Heart right ventricle (tissue), 16 donors: ENCODE data around the gene MYLK. TPM values are rescaled to one million over a fixed set of nuclear protein-coding genes. Genes with fewer than 3 reads are reported as not detected.
"Not testable (repeated sequence)": the region's sequence is repeated elsewhere in the genome, so short reads cannot be mapped to it uniquely, and the experiment has no call there.

Source experiments
- ATAC-seq, 8 donors: fragments of 200-7000 bp; cut with Tn5 transposase; one replicate each; pipeline ENCODE4 v1.9.1; 2020; ENCODE audit warnings: mild to moderate bottlenecking in 8 of 8, moderate library complexity in 8 of 8, moderate number of reproducible peaks in 1 of 8
- DNase-seq, 2 donors: peaks; one replicate each; pipeline ENCODE4 v3.0.0-alpha.2; 2020
- H3K27ac ChIP-seq, 10 donors: fragments of 200-600 bp; sonication (generic) in 2 of 10; one replicate each; pipeline versions ENCODE4 v1.5.0 to v1.8.0; 2020 to 2022; ENCODE audit warnings: mild to moderate bottlenecking in 3 of 10
- H3K27me3 ChIP-seq, 7 donors: fragments of 200-600 bp; one replicate each; pipeline ENCODE4 v1.8.0; 2021 to 2022; ENCODE audit warnings: mild to moderate bottlenecking in 2 of 7
- H3K36me3 ChIP-seq, 9 donors: fragments of 200-600 bp; sonication (generic) in 1 of 9; one replicate each; pipeline versions ENCODE4 v1.5.0 to v1.8.0; 2020 to 2022; ENCODE audit warnings: mild to moderate bottlenecking in 2 of 9
- H3K4me1 ChIP-seq, 9 donors: fragments of 200-600 bp; sonication (generic) in 1 of 9; one replicate each; pipeline versions ENCODE4 v1.5.0 to v1.8.0; 2020 to 2022; ENCODE audit warnings: mild to moderate bottlenecking in 4 of 9
- H3K4me3 ChIP-seq, 10 donors: fragments of 200-600 bp; sonication (generic) in 2 of 10; one replicate each; pipeline versions ENCODE4 v1.5.0 to v1.8.0; 2020 to 2022; ENCODE audit warnings: mild to moderate bottlenecking in 7 of 10, moderate library complexity in 2 of 10
- H3K9me3 ChIP-seq, 11 donors: fragments of 200-600 bp in 10 of 11; sonication (generic) in 2 of 11; one replicate each; pipeline versions ENCODE4 v1.5.0 to v1.8.0; 2013 to 2022; ENCODE audit warnings: mild to moderate bottlenecking in 2 of 11, control low read depth in 1 of 11, moderate library complexity in 1 of 11
- WGBS, 2 donors: extraction: QIAGEN DNeasy Blood & Tissue Kit; methylation state at CpG; one replicate each; pipeline ENCODE4 v1.1.7; 2013; ENCODE audit warnings: inconsistent platforms in 1 of 2; 5-methylcytosine and 5-hydroxymethylcytosine counted together
- intact Hi-C, 10 donors: fragments of 100-400 bp; cut with DNase I; formaldehyde crosslinking; loops; one replicate each; pipeline versions ENCODE4 v1.11.1 to v1.14.2; 2022
- polyA plus RNA-seq, 2 donors: library from polyadenylated mRNA; stranded (reverse); fragments of 200-250 nt; gene quantifications; one replicate each; pipeline ENCODE4 v1.2.3, GENCODE V29; 2013
- total RNA-seq, 10 donors: library from RNA; stranded (reverse); fragmentation: NEBNext Ultra II Directional in 3 of 10; extraction: Animal tissue kit (Norgen Biotek cat#: 25700) in 3 of 10; gene quantifications; one replicate each; pipeline versions ENCODE4 v1.2.1 to v1.2.4, GENCODE V29; 2021 to 2023
- TF ChIP-seq, protein P1 (sequence below), 9 donors: fragments of 200-600 bp; sonication (generic) in 2 of 9; IDR thresholded peaks; one replicate each; pipeline versions ENCODE4 v1.5.0 to v1.8.0; 2021 to 2022; ENCODE audit warnings: antibody characterized with exemption in 9 of 9, mild to moderate bottlenecking in 5 of 9, moderate library complexity in 1 of 9
- donor health status: Arrhythmogenic right ventricular cardiomyopathy.
- donor health status: ischemic (EF 13 %, LVEDD 7.1; RV severe dilation, severe dysfunction).
- donor health status: healthy with polysubstance abuse.
- donor health status: DM: no; HTN: yes; CAD: no.
- donor health status: DM: no; HTN: no; CAD: no.
- donor health status: ischemic (EF 25% LVEDD 6.9; RV normal size, moderate dysfunction).
- donor health status: ischemic (EF 25% LVEDD 5.7; RV mildly dilated, moderate dysfunction).
- donor health status: healthy.
- donor health status: DM: yes; HTN: yes; CAD: no.
- donor health status: Ischemic cardiomyopathy.
- donor health status: ischemic (EF 35%, LVEDD 5.7; RV mildly dilated, moderate dysfunction).
- donor health status: nonischemic (EF 11% LVEDD 7.7; RV severe dilation, severe dysfunction).
- donor health status: DM: yes; HTN: yes; CAD: no.
- donor health status: PGD.
- donor health status: ischemic (EF 29% LVEDD 5.4; RV normal size, mild dysfunction).
- donor health status: nonischemic (EF 23%, LVEDD 6.1; RV moderate dilation, normal function).

The MYLK gene
- total and polyA plus RNA-seq, 12 donors = 5.6 to 20.6 (median 11.6) TPM

DNA sequence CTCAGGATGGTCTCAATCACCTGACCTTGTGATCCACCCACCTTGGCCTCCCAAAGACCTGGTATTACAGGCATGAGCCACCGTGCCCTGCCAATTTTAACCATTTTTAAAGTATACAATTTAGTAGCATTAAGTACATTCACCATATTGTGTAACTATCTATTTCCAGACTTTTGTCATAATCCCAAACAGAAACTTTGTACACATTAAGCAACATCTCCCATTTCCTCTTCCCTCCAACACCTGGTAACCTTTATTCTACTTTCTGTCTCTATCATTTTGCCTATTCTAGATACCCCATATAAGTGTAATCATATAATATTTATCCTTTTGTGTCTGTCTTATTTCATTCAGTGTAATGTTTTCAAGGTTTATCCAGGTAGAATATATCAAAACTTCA is 8.9 kb upstream of the MYLK start:
- ATAC-seq = no peak
- intact Hi-C loops = no loop called here
- TF ChIP-seq, protein P1, sequence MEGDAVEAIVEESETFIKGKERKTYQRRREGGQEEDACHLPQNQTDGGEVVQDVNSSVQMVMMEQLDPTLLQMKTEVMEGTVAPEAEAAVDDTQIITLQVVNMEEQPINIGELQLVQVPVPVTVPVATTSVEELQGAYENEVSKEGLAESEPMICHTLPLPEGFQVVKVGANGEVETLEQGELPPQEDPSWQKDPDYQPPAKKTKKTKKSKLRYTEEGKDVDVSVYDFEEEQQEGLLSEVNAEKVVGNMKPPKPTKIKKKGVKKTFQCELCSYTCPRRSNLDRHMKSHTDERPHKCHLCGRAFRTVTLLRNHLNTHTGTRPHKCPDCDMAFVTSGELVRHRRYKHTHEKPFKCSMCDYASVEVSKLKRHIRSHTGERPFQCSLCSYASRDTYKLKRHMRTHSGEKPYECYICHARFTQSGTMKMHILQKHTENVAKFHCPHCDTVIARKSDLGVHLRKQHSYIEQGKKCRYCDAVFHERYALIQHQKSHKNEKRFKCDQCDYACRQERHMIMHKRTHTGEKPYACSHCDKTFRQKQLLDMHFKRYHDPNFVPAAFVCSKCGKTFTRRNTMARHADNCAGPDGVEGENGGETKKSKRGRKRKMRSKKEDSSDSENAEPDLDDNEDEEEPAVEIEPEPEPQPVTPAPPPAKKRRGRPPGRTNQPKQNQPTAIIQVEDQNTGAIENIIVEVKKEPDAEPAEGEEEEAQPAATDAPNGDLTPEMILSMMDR (IDR thresholded peaks at IDR 0.05) = no peak
- Histone ChIP-seq H3K4me1 (no peaks in the 10 kb centered on the region), H3K4me3 (no peak overlapping the region), H3K9me3 (peaks cover 0 to 32% (median 5%) of the 10 kb centered on the region in 11 donors), H3K27me3 (no peaks in the 10 kb centered on the region), H3K36me3 (no peaks in the 10 kb centered on the region), H3K27ac (no peak overlapping the region)
- WGBS, 2 donors = 88 to 89% methylated on average over 1 of the region's 1 CpG
- DNase-seq = no peak

DNA sequence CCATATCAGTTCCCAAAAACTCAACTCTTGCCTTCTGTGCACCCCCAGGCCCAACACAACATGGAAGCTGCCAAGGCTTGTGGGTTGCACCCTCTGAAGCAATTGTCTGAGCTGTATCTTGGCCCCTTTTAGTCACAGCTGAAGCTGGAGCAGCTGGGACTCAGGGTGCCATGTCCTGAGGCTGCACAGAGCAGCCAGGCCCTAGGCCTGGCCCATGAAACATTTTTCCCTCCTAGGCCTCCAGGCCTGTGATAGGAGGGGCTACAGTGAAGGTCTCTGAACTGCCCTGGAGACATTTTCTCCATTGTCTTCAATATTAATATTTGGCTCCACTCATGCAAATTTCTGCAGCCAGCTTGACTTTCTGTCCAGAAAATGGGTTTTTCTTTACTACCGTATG is 8.1 kb upstream of the MYLK start:
- intact Hi-C loops = no loop called here
- Histone ChIP-seq H3K36me3 (no peaks in the 10 kb centered on the region), H3K4me1 (no peaks in the 10 kb centered on the region), H3K4me3 (no peak overlapping the region), H3K27ac (no peak overlapping the region), H3K27me3 (peaks cover 0 to 6% (median 0%) of the 10 kb centered on the region in 7 donors), H3K9me3 (peaks cover 0 to 34% (median 5%) of the 10 kb centered on the region in 11 donors)
- 0 to 48% methylated on average over 1 of the region's 1 CpG for WGBS, 2 donors
- no peak for ATAC-seq
- TF ChIP-seq, protein P1 (IDR thresholded peaks at IDR 0.05) = no peak
- no peak for DNase-seq

DNA sequence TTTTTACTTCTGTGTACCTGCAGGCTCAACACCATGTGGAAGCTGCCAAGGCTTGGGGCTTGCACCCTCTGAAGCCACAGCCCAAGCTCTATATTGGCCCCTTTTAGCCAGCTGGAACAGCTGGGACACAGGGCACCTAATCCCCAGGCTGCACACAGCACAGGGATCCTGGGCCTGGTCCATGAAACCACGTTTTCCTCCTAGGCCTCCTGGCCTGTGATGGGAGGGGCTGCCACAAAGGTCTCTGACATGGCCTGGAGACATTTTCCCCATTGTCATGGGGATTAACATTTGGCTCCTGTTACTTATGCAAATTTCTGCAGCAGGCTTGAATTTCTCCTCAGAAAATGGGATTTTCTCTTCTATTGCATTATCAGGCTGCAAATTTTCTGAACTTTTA is 6.9 kb upstream of the MYLK start:
- H3K4me1 ChIP-seq, H3K36me3 ChIP-seq, ATAC-seq, DNase-seq, intact Hi-C loops, H3K4me3 ChIP-seq, H3K27ac ChIP-seq: not testable (repeated sequence)
- H3K9me3 ChIP-seq = peaks cover 0 to 35% (median 5%) of the 10 kb centered on the region in 11 donors
- 17 to 49% methylated on average over 1 of the region's 1 CpG for WGBS, 2 donors
- H3K27me3 ChIP-seq = peaks cover 0 to 16% (median 0%) of the 10 kb centered on the region in 7 donors

DNA sequence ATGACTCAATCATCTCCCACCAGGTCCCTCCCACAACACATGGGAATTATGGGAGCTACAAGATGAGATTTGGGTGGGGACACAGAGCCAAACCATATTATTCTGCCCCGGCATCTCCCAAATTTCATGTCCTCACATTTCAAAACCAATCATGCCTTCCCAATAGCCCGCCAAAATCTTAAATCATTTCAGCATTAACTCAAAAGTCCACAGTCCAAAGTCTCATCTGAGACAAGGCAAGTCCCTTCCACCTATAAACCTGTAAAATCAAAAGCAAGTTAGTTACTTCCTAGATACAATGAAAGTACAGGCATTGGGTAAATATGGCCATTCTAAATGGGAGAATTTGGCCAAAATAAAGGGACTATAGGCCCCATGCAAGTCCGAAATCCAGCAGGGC is 6.0 kb upstream of the MYLK start:
- peaks cover 0 to 35% (median 5%) of the 10 kb centered on the region in 11 donors for H3K9me3 ChIP-seq
- 89 to 100% methylated on average over 3 of the region's 3 CpGs for WGBS, 2 donors
- H3K27me3 ChIP-seq = peaks cover 0 to 24% (median 0%) of the 10 kb centered on the region in 7 donors
- intact Hi-C loops, H3K36me3 ChIP-seq, H3K4me1 ChIP-seq, H3K4me3 ChIP-seq, H3K27ac ChIP-seq, ATAC-seq, DNase-seq: not testable (repeated sequence)

DNA sequence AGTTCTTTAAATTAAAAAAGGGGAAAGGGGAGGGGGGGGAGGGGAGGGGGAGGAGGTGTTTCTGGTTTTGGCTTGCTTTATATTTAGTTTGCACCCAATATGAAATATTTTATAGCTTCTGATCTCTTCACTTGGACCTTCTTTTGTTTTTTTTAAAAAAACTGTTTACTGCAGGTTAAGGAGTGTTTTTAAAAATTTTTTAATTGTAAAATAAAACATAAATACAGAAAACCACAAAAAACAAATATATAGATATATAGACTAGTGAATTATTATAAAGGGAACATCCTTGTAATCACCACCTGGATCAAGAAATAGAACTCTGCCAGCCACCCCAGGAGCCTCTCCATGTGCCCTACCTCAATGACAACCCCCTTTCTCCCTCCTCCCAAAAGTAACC is 861 bp upstream of the MYLK start:
- TF ChIP-seq, protein P1 (IDR thresholded peaks at IDR 0.05) = no peak
- DNase-seq = no peak
- no peak overlapping the region for H3K27ac ChIP-seq
- peaks cover 0 to 13% (median 8%) of the 10 kb centered on the region in 9 donors for H3K4me1 ChIP-seq
- ATAC-seq = no peak
- H3K9me3 ChIP-seq = peaks cover 0 to 3% (median 0%) of the 10 kb centered on the region in 11 donors
- H3K4me3 ChIP-seq = no peak overlapping the region
- H3K27me3 ChIP-seq = peaks cover 0 to 56% (median 0%) of the 10 kb centered on the region in 7 donors
- H3K36me3 ChIP-seq = no peaks in the 10 kb centered on the region
- intact Hi-C loops = loop anchor here in 3 of 10 donors (10.0 kb wide), 3 partner anchors 120 to 140 kb away; no protein-coding TSS in a partner anchor
